ENCODE measurements around the gene EVA1C.
"Not testable (repeated sequence)": the region's sequence is repeated elsewhere in the genome, so short reads cannot be mapped to it uniquely, and the experiment has no call there.

Gene EVA1C

DNA sequence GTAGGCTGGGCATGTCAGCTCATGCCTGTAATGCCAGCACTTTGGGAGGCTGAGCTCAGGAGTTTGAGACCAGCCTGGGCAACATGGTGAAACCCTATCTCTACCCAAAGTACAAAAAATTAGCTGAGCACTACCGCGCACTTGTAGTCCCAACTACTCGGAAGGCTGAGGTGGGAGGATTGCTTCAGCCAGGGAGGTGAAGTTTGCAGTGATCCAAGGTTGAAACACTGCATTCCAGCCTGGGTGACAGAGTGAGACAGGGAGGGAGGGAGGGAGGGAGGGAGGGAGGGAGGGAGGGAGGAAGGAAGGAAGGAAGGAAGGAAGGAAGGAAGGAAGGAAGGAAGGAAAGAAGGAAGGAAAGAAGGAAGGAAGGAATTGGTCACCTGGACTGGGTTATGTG, 119.1 kb downstream of the EVA1C start:
- DNase-seq (ENCODE audit: low read depth): not testable (repeated sequence)

DNA sequence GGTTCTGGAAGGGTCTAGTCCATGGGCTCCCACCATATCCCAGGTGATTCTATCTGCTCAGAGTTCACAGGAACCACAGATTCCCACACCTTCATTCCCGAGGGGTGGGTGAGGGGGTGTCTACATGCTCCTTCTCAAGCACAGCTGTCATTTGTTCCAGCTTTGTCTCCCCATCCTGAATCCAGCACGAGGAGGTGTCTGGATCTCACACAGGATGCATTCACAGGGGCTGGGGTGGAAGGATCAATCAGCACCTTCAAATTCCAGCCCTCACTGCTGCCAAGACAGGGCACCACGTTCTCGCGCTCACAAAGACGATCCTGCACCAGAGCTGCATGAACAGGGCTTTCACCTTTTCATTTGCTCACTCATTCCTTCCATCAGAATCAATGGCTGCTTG, 120.1 kb downstream of the EVA1C start:
- no peak for DNase-seq (ENCODE audit: low read depth)

DNA sequence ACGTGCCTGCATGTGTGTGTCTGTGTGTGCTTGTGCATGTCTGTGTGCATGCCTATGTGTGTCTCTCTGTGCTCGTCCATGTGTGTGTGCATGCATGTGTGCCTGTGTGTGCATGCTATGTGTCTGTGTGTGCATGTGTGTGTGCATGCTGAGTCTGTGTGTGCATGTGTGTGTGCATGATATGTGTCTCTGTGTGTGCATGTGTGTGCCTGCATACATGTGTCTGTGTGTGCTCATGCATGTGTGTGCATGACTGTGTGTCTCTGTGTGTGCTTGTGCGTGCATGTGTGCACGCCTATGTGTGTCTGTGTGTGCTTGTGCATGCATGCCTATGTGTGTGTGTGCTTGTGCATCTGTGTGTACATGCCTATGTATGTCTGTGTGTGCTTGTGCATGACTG, 120.5 kb downstream of the EVA1C start:
- DNase-seq (ENCODE audit: low read depth): no peak

DNA sequence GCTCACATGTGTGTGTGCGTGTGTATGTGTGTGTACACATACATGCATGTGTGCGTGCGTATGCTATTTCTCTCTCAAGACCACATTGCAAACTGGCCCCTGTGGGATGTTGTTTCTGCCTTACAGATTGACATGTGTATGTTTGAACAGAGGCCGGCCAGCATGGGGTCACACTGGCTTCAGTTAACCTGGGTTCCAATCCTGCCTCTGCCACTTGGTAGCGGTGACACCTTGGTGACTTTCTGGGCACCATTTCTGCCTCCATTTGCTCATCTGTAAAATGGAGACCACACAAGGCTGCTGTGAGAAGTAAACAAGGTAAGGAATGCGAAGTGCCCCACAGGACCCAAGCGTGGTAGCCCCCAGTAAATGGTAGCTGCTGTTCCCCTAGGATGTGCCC, 121.1 kb downstream of the EVA1C start:
- DNase-seq (ENCODE audit: low read depth): no peak

DNA sequence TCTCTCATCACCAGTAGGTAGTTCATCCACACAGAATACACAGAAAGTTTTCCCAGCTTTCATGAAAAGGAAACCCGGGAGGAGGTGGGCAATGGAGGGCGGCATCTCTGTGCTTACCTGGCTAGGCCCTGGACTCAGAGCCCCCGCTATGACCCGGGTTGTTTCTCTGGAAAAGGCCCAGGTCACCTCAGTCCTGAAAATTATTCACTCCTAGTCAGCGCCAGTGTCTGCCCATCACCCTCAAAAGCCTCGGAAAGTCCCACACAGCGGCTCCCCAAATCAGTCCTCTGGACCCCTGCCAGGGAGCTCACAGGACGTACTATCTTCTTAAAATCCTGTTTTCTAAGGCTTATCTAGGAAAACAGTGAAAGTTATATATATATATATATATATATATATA, 121.6 kb downstream of the EVA1C start:
- no peak for DNase-seq (ENCODE audit: low read depth)

DNA sequence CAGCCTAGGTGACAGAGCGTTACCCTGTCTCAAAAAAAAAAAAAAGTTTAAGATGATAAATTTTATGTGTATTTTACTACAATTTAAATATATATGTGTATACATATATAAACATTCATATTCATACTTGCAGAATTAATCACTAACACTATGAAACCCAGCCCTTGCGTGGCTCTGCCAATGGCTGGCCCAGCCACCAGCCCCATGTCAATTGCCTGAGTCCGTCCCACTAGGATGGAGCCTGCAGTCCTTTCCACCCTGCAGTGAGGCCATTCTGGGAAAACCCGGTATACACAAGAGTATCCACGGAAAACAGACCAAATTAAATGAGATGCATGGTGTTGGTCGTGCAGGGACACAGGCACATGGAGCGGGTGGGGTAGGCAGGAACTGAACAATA, 123.1 kb downstream of the EVA1C start:
- no peak for DNase-seq (ENCODE audit: low read depth)

DNA sequence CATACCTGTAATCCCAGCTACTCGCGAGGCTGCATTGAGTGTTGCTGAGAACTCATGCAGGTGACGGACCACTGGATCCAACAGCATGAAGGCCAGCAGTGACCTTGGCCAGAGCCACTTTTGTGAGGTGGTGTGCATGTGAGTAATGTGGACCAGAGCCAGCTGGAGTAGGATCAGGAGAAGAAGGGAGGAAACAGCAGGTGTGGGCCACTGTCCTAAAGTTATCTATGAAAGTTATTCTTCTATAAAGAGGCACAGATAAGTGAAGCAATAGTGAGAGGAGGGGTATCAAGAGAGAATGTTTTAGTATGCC, 125.0 kb downstream of the EVA1C start:
- DNase-seq (ENCODE audit: low read depth): no peak

DNA sequence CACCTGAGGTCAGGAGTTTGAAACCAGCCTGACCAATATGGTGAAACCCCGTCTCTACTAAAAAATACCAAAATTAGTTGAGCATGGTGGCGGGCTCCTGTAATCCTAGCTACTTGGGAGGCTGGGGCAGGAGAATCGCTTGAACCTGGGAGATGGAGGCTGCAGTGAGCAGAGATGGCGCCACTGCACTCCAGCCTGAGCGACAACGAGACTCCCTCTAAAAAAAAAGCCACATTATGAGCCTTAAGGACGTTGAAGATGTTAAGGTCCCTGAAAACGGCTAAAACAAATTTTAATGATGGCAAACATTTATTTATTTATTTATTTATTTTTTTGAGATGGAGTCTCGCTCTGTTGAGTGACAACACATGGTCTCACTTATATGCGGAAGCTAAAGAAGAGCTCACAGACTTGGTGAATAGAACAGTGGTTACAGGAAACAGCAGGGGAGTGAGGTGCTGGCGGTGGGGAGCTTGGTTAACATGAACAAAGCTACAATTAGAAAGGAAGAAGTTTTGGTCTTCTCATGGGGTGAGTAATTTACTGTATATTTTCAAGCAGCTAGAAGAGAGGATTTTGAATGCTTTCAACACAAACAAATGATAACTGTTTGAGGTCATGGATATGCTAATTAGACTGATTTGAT, 125.8 kb downstream of the EVA1C start:
- no peak for DNase-seq (ENCODE audit: low read depth)

DNA sequence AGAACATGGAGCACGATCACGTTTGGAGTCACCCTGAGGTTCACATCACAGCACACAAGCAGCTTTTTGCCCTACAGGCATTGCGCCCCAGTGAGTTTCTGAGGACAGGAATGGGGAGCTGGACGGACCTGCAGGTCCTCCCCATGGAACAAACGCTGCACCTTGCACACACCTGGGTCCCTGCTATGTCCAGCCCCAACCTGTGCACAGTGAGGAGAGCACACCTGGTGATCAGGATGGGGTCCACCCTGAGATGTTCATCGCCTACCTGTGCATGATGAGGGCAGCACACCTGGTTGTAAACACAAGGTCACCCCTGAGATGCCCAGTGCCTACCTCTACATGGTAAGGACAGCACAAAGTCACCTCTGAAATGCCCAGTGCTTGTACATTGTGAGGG, 126.9 kb downstream of the EVA1C start:
- no peak for DNase-seq (ENCODE audit: low read depth)

DNA sequence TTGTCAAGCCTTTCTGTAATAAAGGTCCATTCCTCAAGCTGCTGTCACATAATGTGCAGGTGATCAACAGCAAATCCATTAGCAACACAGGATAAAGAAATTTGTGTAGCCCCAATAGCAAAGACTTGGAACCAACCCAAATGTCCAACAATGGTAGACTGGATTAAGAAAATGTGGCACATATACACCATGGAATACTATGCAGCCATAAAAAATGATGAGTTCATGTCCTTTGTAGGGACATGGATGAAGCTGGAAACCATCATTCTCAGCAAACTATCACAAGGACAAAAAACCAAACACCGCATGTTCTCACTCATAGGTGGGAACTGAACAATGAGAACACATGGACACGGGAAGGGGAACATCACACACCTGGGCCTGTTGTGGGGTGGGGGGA, 130.6 kb downstream of the EVA1C start:
- not testable (repeated sequence) for DNase-seq (ENCODE audit: low read depth)

DNA sequence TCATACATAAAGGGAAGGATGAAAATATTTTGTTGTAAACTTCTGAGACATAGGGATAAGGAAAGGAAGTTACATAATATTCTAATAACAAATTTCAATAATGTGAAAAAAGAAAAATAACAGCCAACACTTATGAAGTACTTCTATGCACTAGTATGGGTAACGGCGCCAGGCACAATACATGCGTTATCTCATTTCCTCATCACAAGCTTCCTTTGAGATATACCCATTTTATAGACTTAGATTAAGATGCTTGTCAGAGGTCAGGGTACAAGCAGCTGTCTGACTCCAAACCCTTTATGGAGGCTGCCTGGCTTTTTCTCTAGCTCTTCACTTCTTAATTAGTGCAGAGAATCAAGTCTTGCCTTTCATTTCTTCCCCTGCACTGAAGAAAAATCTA, 131.5 kb downstream of the EVA1C start:
- no peak for DNase-seq (ENCODE audit: low read depth)

DNA sequence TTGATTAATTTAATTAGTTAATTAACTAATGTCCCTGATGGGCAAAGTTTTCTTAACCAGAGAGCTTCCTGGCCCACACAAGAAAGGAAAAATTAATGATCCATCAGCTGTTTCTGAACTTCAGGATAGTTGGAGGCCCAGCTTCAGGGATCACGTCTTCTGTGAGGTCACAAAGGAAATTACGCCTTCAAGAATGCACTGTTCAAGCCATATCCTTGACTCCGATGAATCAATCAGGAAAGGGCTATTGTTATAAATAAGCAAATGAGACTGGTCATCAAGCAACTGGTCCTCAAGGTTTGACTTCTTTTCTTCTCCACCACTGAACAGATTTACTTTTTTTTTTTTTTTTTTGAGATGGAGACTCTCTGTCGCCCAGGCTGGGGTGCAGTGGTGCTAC, 132.2 kb downstream of the EVA1C start:
- no peak for DNase-seq (ENCODE audit: low read depth)

DNA sequence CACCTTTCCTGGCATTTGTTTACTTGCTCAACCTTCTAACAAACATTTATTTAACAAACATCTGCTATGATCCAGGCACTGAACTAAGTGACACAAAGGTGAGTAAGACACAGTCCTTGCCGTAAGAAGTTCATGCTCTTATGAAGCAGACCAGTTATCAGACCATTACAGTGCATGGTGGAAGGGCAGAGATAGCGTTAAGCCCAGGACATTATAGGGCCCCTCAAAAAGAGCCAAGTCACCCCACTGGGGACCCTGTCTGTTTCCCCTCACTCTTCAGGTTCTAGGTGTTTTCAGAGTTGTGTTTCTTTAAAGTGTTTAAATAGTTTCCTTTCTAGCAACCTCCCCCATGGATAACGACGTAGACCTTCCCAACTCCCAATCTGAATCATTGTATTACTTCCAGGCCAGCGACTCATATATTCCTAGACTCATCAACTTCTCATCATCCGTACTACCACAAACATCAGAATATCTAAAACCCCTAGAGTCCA, 133.5 kb downstream of the EVA1C start:
- no peak for DNase-seq (ENCODE audit: low read depth)

DNA sequence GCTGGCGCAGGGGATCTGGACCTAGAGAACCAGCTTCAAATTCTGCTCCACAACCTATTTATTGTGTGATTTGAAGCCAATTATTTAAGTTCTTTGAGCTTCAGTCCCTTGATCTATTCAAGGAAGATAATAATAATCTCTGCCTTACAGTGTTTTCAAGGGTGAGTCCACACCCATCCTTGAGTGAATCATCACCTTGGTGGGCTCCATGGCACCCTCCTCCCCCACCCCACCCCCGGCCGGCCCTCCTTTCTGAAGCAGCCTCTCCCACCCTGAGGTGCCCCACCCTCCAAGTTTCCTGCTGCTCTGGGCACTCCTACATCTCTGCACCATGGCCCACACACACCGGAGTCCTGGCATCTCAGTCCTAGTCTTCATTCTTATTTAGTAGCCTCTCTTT, 134.5 kb downstream of the EVA1C start:
- no peak for DNase-seq (ENCODE audit: low read depth)

DNA sequence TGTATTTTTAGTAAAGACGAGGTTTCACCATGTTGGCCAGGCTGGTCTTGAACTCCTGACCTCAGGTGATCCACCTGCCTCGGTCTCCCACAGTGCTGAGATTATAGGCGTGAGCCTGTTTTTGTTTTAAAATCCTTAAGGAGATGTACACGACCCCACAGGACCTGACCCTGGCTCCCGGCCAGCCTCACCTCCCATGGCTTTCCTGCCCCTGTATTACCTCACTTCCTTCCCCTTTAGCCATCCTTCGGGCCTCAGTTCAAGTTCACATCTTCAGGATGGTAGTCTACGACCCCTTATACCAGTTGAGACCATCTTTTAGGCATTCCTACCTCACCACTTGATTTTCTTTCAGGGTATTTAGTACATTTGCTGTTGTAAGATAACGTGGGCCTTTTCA, 136.5 kb downstream of the EVA1C start:
- no peak for DNase-seq (ENCODE audit: low read depth)

DNA sequence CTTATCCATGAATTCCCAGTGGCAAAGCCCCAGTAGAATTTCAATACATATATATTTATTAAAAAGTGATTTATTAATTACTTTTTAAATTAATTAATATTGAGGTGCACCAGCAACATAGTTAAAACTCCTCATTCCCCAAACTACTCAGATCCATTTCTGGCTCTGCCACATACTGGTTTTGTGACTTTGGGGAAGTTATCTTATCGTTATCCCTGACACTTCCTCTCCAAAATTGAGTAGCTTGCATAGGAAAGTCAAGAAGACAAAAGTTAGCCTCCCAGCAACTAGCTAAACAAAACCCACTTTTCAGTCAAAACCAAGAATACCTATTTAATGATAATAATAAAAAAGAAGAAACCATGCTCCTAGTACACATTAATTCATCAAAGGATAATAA, 136.9 kb downstream of the EVA1C start:
- DNase-seq (ENCODE audit: low read depth): no peak

DNA sequence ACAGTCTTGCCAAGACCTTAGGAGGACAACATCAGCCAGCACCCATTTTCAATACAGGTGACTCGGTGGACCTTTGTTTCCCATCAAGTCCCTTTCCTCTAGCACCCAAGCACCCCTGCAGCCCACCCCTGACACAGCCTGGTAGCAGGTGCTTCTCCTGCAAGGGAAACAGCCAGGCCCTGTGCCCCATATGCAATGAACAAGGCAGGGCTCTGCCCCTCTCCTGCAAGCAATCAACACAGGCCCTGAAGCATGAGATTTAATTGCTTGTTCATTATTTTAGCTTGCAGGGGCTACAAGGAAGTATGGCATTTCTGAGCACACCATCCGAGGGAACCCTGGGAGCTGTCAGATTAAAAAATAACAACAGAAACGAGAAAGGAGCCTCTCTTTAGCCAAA, 137.4 kb downstream of the EVA1C start:
- DNase-seq (ENCODE audit: low read depth): no peak

DNA sequence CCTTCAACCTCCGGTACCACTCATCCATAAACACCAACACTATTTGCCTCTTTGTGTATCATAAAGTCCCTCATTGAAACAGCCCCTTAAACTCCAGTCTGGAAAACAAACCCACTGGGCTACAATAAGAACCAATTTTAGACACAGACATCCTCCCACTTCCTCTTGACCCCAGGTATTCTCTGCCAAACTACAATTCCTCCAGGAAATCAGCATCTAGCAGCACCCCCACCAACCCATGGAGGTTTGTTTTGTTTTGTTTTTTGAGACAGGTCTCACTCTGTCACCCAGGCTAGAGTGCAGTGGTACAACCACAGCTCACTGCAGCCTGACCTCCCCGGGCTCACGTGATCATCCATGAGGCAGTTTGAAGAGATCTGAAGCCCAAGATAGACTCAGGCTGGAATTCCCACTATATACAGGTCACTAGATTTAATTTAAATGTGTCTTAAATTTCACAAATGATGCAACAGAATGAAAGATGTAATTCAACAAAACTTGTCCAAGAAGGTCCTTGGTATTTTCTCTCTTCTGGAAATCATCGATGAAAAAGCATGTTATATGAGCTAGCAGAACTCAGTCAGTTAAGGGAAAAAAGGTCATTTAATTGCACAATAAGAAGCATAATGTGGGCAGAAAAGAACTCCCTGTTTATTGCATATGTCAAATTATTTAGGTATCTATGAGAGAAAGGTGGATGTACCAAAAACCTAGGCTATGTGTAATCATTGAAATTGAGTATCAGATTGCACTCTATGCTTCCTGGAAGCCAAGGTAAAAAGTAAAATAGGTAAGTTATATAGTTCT, 142.5 kb downstream of the EVA1C start:
- no peak for DNase-seq (ENCODE audit: low read depth)

DNA sequence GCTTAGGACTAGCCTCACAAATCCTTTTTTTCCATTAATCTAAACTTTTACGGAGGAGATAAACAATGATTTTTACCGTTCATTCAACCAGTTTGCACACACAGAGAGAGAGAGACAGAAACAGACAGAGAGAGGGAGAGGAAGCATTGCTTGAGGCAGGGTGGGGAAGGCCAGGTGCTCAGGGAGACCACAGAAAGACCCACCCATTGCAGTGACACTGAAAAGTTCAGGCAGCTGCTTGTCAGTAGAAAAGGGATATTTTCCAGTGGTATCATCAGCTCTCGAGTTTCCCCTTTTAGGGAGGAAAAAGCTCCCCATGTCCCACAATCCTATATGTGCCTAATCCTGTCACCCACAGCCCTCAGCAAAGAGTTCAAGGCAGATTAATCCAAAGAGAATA, 145.6 kb downstream of the EVA1C start:
- DNase-seq (ENCODE audit: low read depth): no peak

DNA sequence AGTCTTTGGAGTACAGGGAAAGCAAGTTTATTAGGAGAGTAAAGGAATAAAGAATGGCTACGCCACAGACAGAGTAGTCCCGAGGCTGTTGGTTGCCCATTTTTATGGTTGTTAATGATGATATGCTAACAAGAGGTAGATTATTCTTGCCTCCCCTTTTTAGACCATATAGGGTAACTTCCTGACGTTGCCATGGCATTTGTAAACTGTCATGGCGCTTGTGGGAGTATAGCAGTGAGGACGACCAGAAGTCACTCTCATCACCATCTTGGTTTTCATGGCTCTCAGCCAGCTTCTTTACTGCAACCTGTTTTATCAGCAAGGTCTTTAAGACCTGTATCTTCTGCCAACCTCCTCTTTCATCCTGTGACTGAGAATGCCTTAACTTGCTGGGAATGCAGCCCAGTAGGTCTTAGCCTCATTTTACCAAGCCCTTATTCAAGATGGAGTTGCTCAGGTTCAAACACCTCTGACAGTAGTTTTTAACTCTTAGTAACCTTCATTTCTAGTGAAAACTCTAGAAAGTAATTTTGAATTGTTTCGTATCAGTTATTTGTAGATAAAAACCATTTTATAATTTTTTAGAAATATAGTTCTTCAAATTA, 146.6 kb downstream of the EVA1C start:
- no peak for DNase-seq (ENCODE audit: low read depth)

DNA sequence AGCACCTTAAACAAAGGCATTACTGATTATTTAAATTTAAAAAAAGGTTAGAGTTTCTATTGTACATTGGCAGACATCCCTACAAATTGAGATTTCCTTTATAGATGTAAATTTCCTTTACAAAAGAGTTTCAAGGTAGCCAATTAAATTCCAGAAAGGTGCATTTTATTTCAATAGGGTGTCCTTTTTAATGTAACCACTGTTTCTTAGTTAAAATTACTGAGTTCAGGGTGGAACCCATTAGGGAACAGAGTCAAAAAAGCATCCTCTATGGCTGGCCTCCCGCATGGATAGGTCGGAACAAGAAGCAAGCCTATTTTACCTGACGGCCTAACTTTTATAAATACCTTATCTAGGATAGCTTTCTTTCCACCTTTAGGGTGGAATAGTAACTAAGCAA, 148.4 kb downstream of the EVA1C start:
- no peak for DNase-seq (ENCODE audit: low read depth)

DNA sequence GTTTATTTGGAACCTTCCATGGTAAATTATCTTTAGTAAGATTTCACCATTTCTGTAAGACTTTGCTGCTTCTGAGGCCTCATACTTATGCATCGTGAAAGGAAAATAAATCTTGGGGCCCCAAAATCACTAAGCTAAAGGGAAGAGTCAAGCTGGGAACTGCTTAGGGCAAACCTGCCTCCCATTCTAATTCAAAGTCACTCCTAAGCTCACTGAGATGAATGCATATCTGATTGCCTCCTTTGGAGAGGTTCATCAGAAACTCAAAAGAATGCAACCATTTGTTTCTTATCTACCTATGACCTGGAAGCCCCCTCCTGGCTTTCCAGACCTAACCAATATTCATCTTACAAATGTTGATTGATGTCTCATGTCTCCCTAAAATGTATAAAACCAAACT, 149.0 kb downstream of the EVA1C start:
- not testable (repeated sequence) for DNase-seq (ENCODE audit: low read depth)

DNA sequence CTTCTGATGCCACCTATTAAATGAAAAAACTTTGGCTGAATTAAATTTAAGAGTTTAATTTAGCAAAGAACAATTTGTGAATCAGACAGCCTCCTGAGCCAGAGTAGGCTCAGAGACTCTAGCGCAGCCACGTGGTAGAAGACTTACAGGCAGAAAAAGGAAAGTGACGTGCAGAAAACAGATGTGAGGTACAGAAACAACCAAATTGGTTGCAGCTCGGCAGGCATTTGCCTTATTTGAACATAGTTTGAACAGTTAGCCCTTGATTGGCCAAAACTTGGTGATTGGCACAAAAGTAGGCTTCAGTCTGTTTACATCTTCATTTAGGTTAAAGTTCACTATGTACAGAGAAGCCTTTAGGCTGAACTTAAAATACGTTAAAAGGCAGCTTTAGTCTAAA, 149.9 kb downstream of the EVA1C start:
- no peak for DNase-seq (ENCODE audit: low read depth)

DNA sequence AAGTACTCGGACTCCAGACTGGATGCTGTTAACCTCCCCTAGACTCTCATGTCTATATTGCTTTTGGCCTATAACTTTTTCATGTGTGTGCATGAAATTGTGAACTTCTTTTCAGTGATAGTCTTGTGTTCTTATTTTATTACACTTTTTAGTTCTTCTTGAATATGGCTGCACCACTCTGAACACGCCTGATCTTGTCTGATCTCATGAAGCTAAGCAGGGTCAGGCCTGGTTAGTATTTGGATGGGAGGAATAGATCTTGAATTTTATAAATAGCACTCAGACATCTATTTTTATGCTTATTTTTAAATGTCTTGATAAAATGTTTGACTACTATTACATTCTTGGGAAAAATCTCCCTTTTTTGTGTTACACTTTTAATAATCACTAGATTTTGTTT, 150.4 kb downstream of the EVA1C start:
- DNase-seq (ENCODE audit: low read depth): no peak
